ENCODE measurements around the gene JUN.
A peak's percentile ranks its signal among the peaks of the same experiment; 100 is the strongest.

JUN gene

DNA sequence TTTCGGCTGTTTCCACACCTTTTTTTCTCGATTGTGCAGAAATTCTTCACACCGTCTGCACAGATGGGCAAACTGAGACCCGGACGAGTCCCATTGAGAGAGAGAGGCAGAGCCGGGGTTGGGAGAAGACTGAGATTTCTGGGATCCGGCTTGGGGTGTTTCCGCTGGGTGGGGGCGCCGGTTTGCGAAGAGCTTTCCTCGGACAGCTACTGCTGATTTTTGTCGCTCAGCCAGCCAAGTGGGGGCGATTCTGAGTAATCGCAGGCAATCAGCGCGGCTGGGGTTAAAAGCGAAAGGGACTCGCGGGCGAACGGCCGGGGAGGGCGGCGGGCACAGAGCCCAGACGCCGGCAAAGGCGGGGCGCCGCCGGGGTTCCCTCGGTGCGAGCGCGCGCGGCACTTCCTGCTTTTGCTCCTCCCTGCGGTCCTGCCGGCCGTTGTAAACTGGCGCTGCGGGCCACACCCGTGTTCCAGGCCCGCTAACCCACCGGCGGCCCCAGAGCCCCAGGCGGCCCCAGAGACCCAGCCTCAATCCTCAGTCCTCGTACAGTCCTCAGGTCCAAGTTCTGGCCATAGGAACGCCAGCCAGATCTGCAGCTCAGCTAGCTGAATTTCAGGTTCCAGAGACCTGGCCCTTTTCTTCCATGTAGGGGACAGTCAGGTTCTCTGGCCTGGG is 32.4 kb upstream of the JUN start:
- Histone ChIP-seq H3K4me1 (ENCODE audit: control insufficient read depth, insufficient read depth, low read length) (peaks cover 13% of the 10 kb centered on the region), H3K27me3 (ENCODE audit: control insufficient read depth, insufficient read depth, low read length) (peaks cover 16% of the 10 kb centered on the region), H3K27ac (ENCODE audit: low read depth, low read length) (peak overlapping the region; percentile 5; the same call in 1 of the 2 replicates), H3K36me3 (ENCODE audit: control insufficient read depth, insufficient read depth, low read length) (no peaks in the 10 kb centered on the region), H3K4me3 (ENCODE audit: low read depth, low read length) (peak overlapping the region; percentile 59), H3K9me3 (ENCODE audit: control insufficient read depth, insufficient read depth, low read depth, low read length) (no peaks in the 10 kb centered on the region), H3K9ac (ENCODE audit: low read length) (peak overlapping the region; percentile 69)

DNA sequence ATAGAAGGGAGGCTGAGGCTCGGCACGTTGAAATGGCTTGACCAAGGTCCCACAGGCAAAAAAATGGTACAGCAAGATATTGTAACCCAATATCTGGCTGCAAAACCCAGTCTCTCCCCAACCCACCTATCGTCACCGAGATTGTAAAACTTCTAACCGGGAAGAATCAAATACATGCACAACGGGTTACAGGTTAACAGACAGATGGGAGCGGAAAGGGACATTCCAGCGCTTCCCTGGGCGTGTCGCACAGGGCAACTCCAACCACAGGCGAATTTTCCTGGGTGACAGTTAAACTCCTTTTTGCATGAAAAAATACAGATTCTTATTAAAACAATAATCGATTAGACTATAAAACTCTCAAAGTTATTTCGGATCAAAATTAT is 31.8 kb upstream of the JUN start:
- Histone ChIP-seq H3K27me3 (ENCODE audit: control insufficient read depth, insufficient read depth, low read length) (peaks cover 16% of the 10 kb centered on the region), H3K27ac (ENCODE audit: low read depth, low read length) (peak overlapping the region; percentile 5; the same call in 1 of the 2 replicates), H3K36me3 (ENCODE audit: control insufficient read depth, insufficient read depth, low read length) (no peaks in the 10 kb centered on the region), H3K4me1 (ENCODE audit: control insufficient read depth, insufficient read depth, low read length) (peaks cover 14% of the 10 kb centered on the region), H3K9me3 (ENCODE audit: control insufficient read depth, insufficient read depth, low read depth, low read length) (no peaks in the 10 kb centered on the region), H3K4me3 (ENCODE audit: low read depth, low read length) (peak overlapping the region; percentile 59), H3K9ac (ENCODE audit: low read length) (peak overlapping the region; percentile 69)

DNA sequence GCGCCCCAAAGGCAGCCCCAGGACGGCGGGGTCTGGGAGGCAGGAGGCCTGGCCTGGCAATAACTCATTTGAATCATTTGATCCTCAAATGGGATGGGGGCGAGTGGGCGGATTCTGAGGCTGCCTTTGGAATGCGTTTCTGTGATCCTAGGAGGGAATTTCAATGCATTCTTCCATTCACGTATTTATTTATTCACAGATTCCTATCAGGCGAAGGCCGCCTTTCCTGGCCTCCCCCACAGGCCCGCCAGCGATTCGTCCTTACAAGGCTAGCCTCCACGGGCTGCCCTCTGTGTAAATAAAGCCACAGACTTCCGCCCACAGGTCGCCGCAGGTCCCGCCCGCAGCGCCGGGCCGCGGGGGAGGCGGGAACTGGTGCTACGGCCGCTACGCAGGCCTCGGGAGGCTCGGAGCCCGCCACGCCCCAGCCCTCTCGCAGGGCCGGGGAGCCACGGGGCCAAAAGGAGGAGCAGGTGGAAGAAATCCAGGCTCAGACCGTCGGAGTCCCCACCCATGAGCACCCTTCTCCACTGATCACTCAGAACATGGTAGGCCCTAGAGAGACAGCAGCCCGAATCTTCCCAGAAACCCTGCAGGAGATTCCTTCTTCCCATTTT is 31.3 kb upstream of the JUN start:
- Histone ChIP-seq H3K27me3 (ENCODE audit: control insufficient read depth, insufficient read depth, low read length) (peaks cover 16% of the 10 kb centered on the region), H3K27ac (ENCODE audit: low read depth, low read length) (no peak overlapping the region; the same call in 1 of the 2 replicates), H3K9ac (ENCODE audit: low read length) (peak overlapping the region; percentile 69), H3K9me3 (ENCODE audit: control insufficient read depth, insufficient read depth, low read depth, low read length) (no peaks in the 10 kb centered on the region), H3K36me3 (ENCODE audit: control insufficient read depth, insufficient read depth, low read length) (no peaks in the 10 kb centered on the region), H3K4me3 (ENCODE audit: low read depth, low read length) (peak overlapping the region; percentile 59), H3K4me1 (ENCODE audit: control insufficient read depth, insufficient read depth, low read length) (peaks cover 16% of the 10 kb centered on the region)

DNA sequence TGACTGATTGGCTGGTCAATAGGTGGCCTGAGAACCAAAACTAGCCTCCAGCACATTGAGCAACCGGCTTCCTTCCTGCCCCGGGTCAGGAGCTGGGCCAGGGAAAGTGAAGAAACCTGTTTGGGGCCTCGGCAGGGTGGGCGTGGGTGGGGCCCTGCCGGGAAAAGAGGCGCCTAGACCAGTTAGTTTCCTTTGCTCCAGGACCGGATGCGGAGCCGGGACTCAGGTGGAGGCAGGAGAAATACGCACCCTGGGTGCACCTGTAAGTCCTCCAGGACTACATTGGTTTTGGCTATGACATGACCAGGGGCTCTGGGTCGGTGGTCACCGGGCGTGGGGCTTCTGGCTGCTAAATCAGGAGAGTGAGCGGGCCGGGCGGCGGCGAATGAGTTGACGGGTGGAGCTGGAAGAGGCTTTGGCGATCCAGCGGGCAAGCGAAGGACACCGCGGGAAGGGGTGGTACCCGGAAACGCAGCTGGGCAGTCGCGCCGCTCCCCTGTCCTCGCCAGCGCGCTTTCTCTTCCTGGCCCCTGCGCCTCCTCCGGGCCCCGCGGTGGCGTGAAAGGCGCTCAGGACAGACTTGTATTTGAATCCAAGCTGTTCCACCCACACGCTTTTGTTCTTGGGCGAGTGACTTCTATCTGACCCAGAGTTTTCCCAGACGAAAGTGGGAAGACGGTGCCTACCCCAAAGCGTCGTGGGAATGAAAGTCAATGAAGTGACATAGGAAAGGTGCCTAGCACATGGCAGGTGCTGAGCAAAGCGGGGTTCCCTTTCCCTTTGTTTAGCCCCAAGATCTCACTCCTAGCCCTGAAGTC is 30.6 kb upstream of the JUN start:
- Histone ChIP-seq H3K4me1 (ENCODE audit: control insufficient read depth, insufficient read depth, low read length) (peaks cover 16% of the 10 kb centered on the region), H3K36me3 (ENCODE audit: control insufficient read depth, insufficient read depth, low read length) (no peaks in the 10 kb centered on the region), H3K4me3 (ENCODE audit: low read depth, low read length) (peak overlapping the region; percentile 59), H3K27me3 (ENCODE audit: control insufficient read depth, insufficient read depth, low read length) (peaks cover 16% of the 10 kb centered on the region), H3K9ac (ENCODE audit: low read length) (peak overlapping the region; percentile 69), H3K27ac (ENCODE audit: low read depth, low read length) (no peak overlapping the region), H3K9me3 (ENCODE audit: control insufficient read depth, insufficient read depth, low read depth, low read length) (no peaks in the 10 kb centered on the region)

DNA sequence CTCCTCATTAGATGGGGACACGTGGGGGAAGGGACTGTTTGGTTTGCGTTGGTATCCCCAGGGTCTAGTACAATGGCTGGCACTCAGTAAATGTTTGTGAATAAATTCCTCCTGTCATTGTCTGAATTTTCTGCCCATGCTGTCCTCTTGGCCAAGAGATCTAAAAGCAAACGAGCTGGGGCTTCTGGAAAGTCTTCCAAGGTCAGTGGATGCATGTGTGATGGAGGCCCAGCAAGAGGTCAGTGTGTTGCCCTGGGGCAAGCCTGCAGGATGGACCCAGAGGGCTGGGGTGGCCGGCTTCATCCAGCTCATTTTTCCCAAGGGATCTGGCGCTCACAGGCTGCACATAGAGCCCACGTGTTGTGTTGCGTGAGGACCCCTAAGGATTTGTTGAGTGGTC is 30.0 kb upstream of the JUN start:
- H3K4me1 ChIP-seq (ENCODE audit: control insufficient read depth, insufficient read depth, low read length): peaks cover 16% of the 10 kb centered on the region
- H3K27ac ChIP-seq (ENCODE audit: low read depth, low read length): no peak overlapping the region
- no peaks in the 10 kb centered on the region for H3K9me3 ChIP-seq (ENCODE audit: control insufficient read depth, insufficient read depth, low read depth, low read length)
- H3K36me3 ChIP-seq (ENCODE audit: control insufficient read depth, insufficient read depth, low read length): no peaks in the 10 kb centered on the region
- H3K9ac ChIP-seq (ENCODE audit: low read length): no peak overlapping the region
- peaks cover 16% of the 10 kb centered on the region for H3K27me3 ChIP-seq (ENCODE audit: control insufficient read depth, insufficient read depth, low read length)
- H3K4me3 ChIP-seq (ENCODE audit: low read depth, low read length): no peak overlapping the region

DNA sequence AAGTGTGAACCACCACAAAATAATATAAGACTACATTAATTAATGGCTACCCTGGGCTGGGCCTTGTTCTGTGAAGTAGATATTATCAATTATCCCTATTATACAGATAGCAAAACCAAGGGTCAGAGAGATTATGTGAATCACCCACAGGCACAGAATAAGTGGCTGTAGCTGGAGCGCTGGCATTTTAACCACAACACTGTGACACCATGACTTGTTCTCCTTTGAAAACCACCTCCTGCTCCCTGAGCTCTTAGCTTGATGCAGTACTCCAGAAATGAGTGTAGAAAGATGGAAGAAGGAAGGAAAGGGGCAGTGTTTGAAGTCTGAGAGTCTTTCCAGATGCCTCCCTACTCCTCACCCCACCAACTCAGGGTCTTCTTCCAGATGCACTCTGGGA is 29.5 kb upstream of the JUN start:
- no peaks in the 10 kb centered on the region for H3K9me3 ChIP-seq (ENCODE audit: control insufficient read depth, insufficient read depth, low read depth, low read length)
- H3K36me3 ChIP-seq (ENCODE audit: control insufficient read depth, insufficient read depth, low read length): no peaks in the 10 kb centered on the region
- peaks cover 16% of the 10 kb centered on the region for H3K4me1 ChIP-seq (ENCODE audit: control insufficient read depth, insufficient read depth, low read length)
- no peak overlapping the region for H3K4me3 ChIP-seq (ENCODE audit: low read depth, low read length)
- no peak overlapping the region for H3K9ac ChIP-seq (ENCODE audit: low read length)
- H3K27ac ChIP-seq (ENCODE audit: low read depth, low read length): no peak overlapping the region
- H3K27me3 ChIP-seq (ENCODE audit: control insufficient read depth, insufficient read depth, low read length): peaks cover 16% of the 10 kb centered on the region

DNA sequence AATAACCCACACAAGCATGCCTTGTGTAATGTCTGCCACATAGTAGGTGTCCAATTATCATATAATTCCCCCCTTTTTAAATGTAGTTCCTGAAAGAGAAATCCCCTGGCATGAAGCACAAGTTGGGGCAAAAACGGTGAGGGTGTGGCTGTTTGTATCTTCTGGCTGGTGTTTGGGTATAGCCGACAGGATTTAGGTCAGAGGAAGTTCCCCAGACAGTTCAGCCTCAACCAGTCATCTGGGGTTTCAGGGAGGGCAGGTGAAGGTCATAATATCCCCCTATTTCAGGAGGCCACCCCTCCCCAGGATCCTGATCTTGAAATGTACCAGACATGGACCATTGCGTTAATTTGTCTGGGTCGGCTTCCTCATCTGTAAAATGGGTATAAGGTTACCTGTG is 29.1 kb upstream of the JUN start:
- Histone ChIP-seq H3K4me3 (ENCODE audit: low read depth, low read length) (no peak overlapping the region), H3K9me3 (ENCODE audit: control insufficient read depth, insufficient read depth, low read depth, low read length) (no peaks in the 10 kb centered on the region), H3K27me3 (ENCODE audit: control insufficient read depth, insufficient read depth, low read length) (peaks cover 16% of the 10 kb centered on the region), H3K27ac (ENCODE audit: low read depth, low read length) (no peak overlapping the region), H3K4me1 (ENCODE audit: control insufficient read depth, insufficient read depth, low read length) (peaks cover 16% of the 10 kb centered on the region), H3K36me3 (ENCODE audit: control insufficient read depth, insufficient read depth, low read length) (no peaks in the 10 kb centered on the region), H3K9ac (ENCODE audit: low read length) (no peak overlapping the region)

DNA sequence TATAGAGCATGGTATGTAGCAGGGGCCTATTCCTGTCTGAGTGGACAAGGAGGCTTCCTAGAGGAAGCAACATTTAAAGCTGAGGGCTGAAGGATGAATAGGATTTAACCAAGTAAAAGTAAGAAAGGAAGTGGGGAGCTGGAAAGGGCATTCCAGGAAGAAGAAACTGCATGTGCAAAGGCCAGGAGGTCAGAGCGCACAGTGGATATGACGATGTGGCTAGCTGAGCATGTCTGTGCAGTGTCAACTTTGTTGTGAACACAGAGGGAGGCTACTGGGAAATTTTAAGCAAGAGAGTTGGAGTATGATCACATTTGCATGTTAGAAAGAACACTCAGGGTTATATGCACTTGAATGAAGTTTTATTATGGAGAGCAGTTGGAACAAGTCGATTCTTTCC is 28.6 kb upstream of the JUN start:
- H3K27ac ChIP-seq (ENCODE audit: low read depth, low read length): no peak overlapping the region
- H3K4me1 ChIP-seq (ENCODE audit: control insufficient read depth, insufficient read depth, low read length): peaks cover 16% of the 10 kb centered on the region
- no peak overlapping the region for H3K9ac ChIP-seq (ENCODE audit: low read length)
- peaks cover 16% of the 10 kb centered on the region for H3K27me3 ChIP-seq (ENCODE audit: control insufficient read depth, insufficient read depth, low read length)
- H3K36me3 ChIP-seq (ENCODE audit: control insufficient read depth, insufficient read depth, low read length): no peaks in the 10 kb centered on the region
- no peaks in the 10 kb centered on the region for H3K9me3 ChIP-seq (ENCODE audit: control insufficient read depth, insufficient read depth, low read depth, low read length)
- no peak overlapping the region for H3K4me3 ChIP-seq (ENCODE audit: low read depth, low read length)

DNA sequence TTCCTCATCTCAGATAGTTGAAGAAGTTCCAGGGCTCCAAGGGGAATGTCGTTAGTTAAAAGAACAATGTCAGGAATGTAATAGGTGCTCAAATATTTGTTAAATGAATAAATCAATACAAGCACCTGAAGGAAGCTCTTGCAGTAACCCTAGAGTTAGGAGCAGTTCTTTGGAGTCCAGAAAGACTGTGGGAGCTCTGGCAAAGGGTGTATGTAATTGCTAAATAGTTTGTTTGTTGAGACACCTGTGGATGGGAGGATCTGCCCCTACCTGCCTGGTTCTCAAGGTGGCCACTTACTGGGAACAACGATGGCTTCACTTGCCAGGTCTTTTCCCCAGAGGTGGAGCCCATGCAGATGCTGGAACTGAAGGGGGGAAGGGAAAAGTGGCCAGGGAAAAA is 27.5 kb upstream of the JUN start:
- Histone ChIP-seq H3K27ac (ENCODE audit: low read depth, low read length) (no peak overlapping the region), H3K36me3 (ENCODE audit: control insufficient read depth, insufficient read depth, low read length) (no peaks in the 10 kb centered on the region), H3K4me3 (ENCODE audit: low read depth, low read length) (no peak overlapping the region), H3K4me1 (ENCODE audit: control insufficient read depth, insufficient read depth, low read length) (peaks cover 16% of the 10 kb centered on the region), H3K27me3 (ENCODE audit: control insufficient read depth, insufficient read depth, low read length) (peaks cover 16% of the 10 kb centered on the region), H3K9me3 (ENCODE audit: control insufficient read depth, insufficient read depth, low read depth, low read length) (no peaks in the 10 kb centered on the region), H3K9ac (ENCODE audit: low read length) (no peak overlapping the region)

DNA sequence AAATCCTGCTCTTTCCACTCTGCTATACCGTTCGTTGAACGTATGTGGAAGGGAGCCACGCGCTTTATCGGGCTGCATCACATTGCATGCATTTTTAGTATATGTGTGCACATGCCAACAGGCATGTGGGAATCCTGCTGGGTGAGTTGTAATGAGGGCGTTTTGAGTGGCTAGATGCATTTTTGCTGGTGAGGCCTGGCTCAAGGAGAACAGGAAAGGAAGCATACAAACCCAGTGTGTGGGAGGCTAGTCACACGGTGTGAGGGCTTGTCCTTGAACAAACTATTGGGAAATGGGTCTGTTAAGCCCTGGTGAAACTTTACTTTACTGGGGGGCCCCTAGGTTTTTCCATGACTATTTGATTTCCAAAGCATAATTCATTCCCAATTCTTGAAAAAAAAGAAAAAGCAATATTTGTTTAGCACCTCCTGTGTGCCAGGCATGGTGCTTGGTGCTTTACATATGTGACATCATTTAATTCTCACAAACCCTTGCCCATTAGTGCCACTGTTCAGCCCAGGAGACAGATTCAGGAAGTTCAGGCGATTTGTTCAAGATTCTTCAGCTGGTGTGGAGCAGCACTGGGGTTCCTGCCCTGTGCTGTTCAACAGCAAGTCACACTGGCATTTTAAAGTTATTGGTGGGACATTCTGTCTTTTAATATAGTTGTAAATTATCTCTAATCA is 25.6 kb upstream of the JUN start:
- Histone ChIP-seq H3K9me3 (ENCODE audit: control insufficient read depth, insufficient read depth, low read depth, low read length) (no peaks in the 10 kb centered on the region), H3K9ac (ENCODE audit: low read length) (no peak overlapping the region), H3K36me3 (ENCODE audit: control insufficient read depth, insufficient read depth, low read length) (no peaks in the 10 kb centered on the region), H3K27ac (ENCODE audit: low read depth, low read length) (no peak overlapping the region), H3K4me3 (ENCODE audit: low read depth, low read length) (no peak overlapping the region), H3K27me3 (ENCODE audit: control insufficient read depth, insufficient read depth, low read length) (peaks cover 4% of the 10 kb centered on the region; the same call in 1 of the 2 replicates), H3K4me1 (ENCODE audit: control insufficient read depth, insufficient read depth, low read length) (peaks cover 10% of the 10 kb centered on the region)
